Activated naive CD8-positive, alpha-beta T cell (primary cell): Measurements from ENCODE around the gene ZNF532.

ENCODE experiments used
- H3K27ac Mint-ChIP-seq: one replicate; pipeline ENCODE4 v1.8.0; 2021; ENCODE audit warnings: mixed read lengths
- H3K27me3 Mint-ChIP-seq: one replicate; pipeline ENCODE4 v1.8.0; 2021; ENCODE audit warnings: mixed read lengths
- H3K36me3 Mint-ChIP-seq: one replicate; pipeline ENCODE4 v1.8.0; 2021; ENCODE audit warnings: mixed read lengths
- H3K4me1 Mint-ChIP-seq: one replicate; pipeline ENCODE4 v1.8.0; 2021; ENCODE audit warnings: low read depth, mixed read lengths
- H3K4me3 Mint-ChIP-seq: one replicate; pipeline ENCODE4 v1.8.0; 2021; ENCODE audit warnings: mild to moderate bottlenecking, mixed read lengths
- H3K9me3 Mint-ChIP-seq: one replicate; pipeline ENCODE4 v1.8.0; 2021; ENCODE audit warnings: low read depth, mixed read lengths

ZNF532 gene

DNA sequence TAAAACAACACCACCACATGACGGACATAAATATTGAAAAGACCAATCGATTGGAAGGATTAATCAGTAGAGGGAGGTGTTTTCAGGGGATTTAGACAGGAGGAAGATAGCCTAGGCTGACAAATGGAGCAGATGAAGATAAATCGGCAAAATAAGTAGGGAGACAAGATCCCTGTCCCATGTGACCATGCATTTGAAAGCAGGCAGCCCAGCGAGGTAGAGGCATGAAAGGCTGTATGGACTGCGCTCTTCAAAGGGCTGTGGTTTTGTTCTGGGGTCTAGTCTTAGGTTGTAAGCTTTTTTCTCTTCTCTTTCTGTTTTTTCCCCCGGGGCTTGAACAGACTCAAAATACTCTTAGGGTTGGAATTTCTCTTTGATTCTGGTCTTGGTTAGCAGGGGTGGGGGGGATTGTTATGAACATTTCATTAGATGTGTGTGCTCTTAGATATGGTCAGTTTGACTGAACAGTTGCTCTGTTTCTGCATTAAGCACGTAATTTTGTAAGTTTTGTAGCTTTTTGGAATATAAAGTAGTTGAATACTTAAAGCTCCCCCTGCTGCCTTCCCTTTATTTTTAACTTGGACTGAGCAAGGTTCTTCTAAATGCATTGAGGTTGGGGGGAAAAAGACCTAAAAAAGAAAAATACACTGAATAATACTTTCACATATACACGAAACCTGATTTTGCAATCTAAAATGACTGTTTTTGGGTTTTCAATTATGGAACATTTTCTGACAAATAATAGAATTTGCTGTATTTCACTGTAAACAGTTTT lies 32.2 kb downstream of the ZNF532 start:
- Mint-ChIP-seq H3K36me3 (no peaks in the 10 kb centered on the region), H3K27me3 (peaks cover 11% of the 10 kb centered on the region), H3K4me1 (peaks cover 13% of the 10 kb centered on the region), H3K27ac (no peak overlapping the region), H3K9me3 (no peaks in the 10 kb centered on the region), H3K4me3 (no peak overlapping the region)

DNA sequence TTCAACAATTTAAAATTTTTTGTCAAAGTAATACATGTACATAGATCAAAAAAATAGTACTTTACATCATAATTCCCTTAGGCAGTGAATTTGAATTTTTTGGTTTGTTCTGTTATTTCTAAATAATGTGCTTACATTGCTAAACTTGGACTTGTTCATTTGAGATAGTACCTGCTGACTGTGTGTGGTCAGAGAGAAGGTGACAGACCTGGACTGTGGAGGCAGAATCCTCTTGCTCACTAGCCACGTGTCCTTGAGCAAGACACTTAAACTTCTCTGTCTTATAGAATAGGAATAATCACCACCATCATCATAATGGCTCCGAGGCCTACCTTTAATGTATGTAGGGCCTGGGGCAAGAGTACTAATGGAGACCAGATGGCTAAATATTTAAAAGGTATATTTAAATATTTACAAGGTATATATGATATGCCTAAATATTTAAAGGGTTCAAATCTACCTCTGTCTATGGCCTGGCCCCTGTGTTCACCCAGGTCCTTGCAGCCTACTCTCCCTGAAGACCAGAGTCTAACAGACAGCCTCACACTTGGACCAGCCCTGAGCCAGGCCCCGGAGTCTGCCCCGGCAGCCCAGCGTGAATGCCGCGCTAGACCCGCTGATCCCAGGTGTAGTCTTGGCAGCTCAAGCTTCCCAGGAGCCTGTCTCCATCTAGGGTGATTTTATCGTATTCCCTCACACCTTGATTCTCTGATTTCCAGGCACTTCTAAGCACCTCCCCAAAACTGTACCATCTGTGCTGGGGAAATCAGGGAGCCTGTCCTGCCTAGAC lies 33.5 kb downstream of the ZNF532 start:
- H3K36me3 Mint-ChIP-seq = no peaks in the 10 kb centered on the region
- H3K4me1 Mint-ChIP-seq = peaks cover 13% of the 10 kb centered on the region
- H3K27me3 Mint-ChIP-seq = peaks cover 11% of the 10 kb centered on the region
- H3K27ac Mint-ChIP-seq = no peak overlapping the region
- H3K9me3 Mint-ChIP-seq = no peaks in the 10 kb centered on the region
- H3K4me3 Mint-ChIP-seq = no peak overlapping the region

DNA sequence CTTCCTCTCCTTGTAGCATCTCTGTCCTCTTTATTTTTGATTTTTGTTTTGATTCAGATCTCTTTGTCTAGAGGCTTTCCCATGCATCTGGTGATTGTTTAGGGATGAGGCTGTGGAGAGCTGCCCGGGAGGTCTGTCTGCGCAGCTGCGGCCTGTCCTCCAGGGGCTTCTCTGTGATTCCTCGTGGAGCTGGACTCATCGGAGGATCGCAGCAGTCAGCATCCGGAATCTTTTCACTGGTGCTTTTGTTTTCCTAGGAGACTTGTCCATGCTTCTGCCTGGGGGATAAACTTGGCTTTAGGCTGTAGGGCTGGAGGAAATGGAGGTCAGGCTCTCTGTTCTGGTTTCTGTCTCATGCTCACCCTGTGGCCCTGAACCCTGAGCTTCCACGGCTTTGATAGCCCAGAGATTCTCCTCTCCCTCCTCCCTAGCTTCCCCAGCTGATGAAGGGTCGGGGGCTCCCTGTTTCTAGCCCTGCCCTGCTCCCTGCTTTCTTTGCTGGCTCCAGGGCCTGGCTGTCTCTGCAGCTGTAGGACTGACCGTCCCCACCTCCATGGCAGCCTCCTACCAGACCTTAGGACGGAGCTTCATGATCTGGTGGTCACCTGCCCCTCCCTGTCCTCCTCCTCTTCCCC lies 35.5 kb downstream of the ZNF532 start:
- peaks cover 12% of the 10 kb centered on the region for H3K27me3 Mint-ChIP-seq
- no peak overlapping the region for H3K27ac Mint-ChIP-seq
- H3K4me1 Mint-ChIP-seq = peaks cover 13% of the 10 kb centered on the region
- no peak overlapping the region for H3K4me3 Mint-ChIP-seq
- no peaks in the 10 kb centered on the region for H3K36me3 Mint-ChIP-seq
- H3K9me3 Mint-ChIP-seq = no peaks in the 10 kb centered on the region

DNA sequence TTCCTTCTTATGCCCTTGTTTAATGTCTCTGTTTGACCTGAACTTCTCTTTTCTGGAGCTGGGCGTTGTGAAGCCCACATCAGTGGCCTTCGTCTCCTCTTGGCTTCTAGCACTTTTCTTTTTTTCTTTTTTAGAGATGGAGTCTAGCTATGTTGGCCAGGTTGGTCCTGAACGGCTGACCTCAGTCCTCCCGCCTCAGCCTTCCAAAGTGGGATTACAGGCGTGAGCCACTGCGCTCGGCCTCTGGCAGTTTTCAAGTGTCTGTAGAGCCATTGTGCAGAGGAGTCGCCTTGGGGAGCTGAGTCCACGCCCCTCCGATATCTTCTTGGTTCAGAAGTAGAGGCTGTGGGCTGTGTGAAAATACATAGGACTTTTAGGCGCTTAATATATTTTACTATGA lies 36.5 kb downstream of the ZNF532 start:
- H3K4me3 Mint-ChIP-seq = no peak overlapping the region

DNA sequence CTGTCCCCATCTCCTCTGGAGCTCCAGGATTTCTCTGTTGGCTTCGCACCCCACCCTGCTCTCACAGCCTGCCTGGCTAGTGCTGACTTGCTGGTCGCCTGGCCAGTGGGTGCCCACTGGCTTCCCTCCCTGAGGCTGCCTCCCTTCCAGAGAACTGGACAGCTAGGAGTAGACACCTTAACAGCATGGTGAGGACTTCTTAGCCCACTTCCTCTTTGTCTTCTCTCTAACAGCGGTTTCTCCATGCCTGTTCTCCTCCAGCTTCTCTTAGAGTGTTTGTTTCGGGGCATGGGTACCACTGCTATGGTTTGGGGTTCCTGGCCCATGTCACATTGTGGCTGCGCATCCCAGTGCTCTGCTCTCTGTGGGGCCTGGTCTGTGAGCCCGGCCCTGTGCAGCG lies 37.1 kb downstream of the ZNF532 start:
- Mint-ChIP-seq H3K4me3 (no peak overlapping the region), H3K9me3 (no peaks in the 10 kb centered on the region), H3K27ac (no peak overlapping the region), H3K36me3 (no peaks in the 10 kb centered on the region), H3K27me3 (peaks cover 12% of the 10 kb centered on the region), H3K4me1 (peaks cover 4% of the 10 kb centered on the region)

More for the DNA sequence above, 36.5 kb downstream of the ZNF532 start:
- Mint-ChIP-seq H3K4me1 (peaks cover 10% of the 10 kb centered on the region), H3K27ac (no peak overlapping the region), H3K27me3 (peaks cover 12% of the 10 kb centered on the region), H3K36me3 (no peaks in the 10 kb centered on the region), H3K9me3 (no peaks in the 10 kb centered on the region)

DNA sequence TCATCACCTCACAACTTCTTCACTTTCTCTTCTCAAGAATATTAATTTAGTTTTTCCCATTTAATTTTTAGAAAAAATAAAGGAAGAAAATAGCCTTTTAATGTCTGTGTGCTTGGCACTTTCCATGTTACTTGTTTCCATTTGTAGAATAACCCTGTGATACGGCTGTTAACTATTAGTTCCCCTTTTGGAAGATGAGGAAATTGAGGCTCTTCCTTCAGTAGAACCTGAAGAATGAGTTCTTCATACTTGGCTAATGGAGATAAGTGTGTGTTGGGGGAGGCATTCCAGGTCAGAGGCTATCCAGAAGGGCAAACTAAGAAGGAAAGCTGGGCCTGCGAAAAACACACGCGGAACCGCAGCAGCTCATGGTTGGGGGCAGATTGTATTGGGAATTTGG lies 38.3 kb downstream of the ZNF532 start:
- Mint-ChIP-seq H3K4me3 (no peak overlapping the region), H3K9me3 (no peaks in the 10 kb centered on the region), H3K4me1 (no peaks in the 10 kb centered on the region), H3K36me3 (no peaks in the 10 kb centered on the region), H3K27ac (no peak overlapping the region), H3K27me3 (peaks cover 17% of the 10 kb centered on the region)

DNA sequence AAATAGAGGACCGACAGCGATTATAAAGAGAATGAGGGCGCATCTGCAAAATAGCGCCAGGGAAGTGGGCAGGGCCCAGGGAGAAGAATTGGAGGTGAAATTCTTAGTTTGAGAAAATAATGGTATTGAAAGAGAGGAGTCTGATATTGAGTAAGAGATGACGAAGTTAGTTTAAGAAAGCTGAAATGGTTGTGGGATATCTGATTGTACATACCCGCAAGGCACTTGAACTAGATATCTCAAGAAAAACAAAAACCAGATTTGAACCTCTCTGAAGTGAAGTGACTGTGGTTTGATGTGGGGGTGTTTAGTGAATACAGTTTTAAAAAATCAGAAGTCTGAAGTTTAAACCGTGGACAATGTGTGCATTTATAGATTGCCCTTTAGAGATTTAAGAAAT lies 38.9 kb downstream of the ZNF532 start:
- H3K4me3 Mint-ChIP-seq = no peak overlapping the region
- no peaks in the 10 kb centered on the region for H3K36me3 Mint-ChIP-seq
- H3K27ac Mint-ChIP-seq = no peak overlapping the region
- no peaks in the 10 kb centered on the region for H3K4me1 Mint-ChIP-seq
- peaks cover 20% of the 10 kb centered on the region for H3K27me3 Mint-ChIP-seq
- no peaks in the 10 kb centered on the region for H3K9me3 Mint-ChIP-seq

DNA sequence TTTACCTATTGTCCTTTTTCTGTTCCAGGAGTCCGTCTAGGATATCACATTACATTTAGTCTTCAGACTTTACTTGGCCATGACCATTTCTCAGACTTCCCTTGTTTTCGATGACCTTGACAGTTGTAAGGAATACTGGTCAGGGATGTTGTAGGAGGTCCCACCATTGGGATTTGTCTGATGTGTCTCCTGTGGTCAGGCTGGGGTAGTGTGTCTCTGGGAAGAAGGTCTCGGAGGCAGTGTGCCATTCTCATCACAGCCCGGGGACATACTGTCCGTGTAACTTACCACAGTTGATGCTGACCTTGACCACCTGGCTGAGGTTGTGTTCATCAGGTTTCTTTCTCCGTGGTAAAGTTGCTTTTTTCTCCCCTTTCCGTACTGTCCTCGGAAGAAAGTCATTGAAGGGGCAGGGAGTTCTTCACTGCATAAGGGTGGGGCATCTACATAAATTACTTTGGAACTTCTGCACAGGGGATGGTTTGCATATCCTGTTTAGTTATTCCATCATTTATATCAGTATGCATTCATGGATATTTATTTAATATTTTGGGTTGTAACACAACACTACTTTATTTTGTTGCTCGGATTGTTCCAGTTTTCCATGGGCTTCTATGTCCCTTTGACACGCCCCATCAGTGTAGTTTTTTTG lies 41.2 kb downstream of the ZNF532 start:
- Mint-ChIP-seq H3K36me3 (no peaks in the 10 kb centered on the region), H3K9me3 (no peaks in the 10 kb centered on the region), H3K27me3 (peaks cover 22% of the 10 kb centered on the region), H3K27ac (no peak overlapping the region), H3K4me3 (no peak overlapping the region), H3K4me1 (no peaks in the 10 kb centered on the region)

DNA sequence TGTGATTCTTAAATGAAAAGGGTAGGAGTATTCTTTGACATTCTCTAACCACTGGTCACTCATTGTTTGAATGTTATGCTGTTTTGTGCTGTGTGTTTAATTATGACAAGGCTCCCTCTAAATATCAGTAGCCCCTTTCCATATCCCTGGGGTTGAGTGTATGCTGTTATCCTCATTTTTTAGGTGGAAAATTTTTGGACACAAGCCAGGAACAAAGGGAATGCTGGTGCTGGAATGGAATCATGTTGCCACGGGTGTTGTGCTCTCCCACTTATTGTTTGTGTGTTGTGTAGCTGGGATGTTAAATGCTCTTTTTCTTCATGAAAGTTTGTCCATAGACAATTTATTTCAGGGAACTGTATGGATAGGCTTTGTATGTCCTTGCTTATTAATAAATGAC lies 43.3 kb downstream of the ZNF532 start:
- H3K4me3 Mint-ChIP-seq = no peak overlapping the region
- H3K36me3 Mint-ChIP-seq = no peaks in the 10 kb centered on the region
- H3K27me3 Mint-ChIP-seq = peaks cover 20% of the 10 kb centered on the region
- no peak overlapping the region for H3K27ac Mint-ChIP-seq
- H3K9me3 Mint-ChIP-seq = no peaks in the 10 kb centered on the region
- H3K4me1 Mint-ChIP-seq = no peaks in the 10 kb centered on the region

DNA sequence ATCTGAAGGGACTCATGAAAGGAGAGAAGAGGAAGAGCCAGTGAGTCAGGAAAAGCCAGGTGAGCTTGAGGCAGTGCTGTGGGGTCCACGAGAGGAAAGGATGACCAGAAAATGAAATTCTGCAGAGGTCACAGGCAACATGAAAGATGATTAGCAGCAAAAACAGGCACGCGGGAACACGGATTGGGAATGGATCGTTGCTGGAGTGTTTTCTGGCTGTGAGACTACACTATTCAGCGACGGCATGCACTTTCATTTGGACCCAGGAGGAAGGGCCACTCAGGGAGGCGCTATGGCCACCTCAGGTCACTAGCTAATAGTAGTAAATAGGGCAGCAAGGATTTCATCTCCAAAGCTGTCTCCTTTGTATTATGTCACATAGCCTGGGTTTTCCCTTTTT lies 44.8 kb downstream of the ZNF532 start:
- no peak overlapping the region for H3K4me3 Mint-ChIP-seq
- peaks cover 6% of the 10 kb centered on the region for H3K4me1 Mint-ChIP-seq
- H3K36me3 Mint-ChIP-seq = no peaks in the 10 kb centered on the region
- peaks cover 14% of the 10 kb centered on the region for H3K27me3 Mint-ChIP-seq
- no peaks in the 10 kb centered on the region for H3K9me3 Mint-ChIP-seq
- no peak overlapping the region for H3K27ac Mint-ChIP-seq

DNA sequence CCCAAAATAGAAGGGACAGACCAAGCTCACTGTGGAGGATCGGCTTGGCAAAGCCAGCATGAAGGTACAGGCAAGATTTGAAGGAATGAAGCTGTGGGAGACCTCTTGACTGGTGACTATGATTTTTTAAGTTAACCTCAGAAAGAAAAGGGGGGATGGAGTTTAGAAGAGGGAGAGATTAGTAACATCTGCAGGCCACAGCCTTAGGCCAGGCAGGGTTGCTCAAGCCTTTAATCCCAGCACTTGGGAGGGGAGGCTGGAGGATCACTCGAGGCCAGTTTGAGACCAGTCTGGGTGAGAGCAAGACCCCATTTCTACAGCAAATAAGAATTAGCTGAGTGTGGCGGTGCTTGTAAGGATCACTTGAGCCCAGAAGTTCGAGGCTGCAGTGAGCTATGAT lies 46.6 kb downstream of the ZNF532 start:
- H3K4me3 Mint-ChIP-seq = no peak overlapping the region
- no peak overlapping the region for H3K27ac Mint-ChIP-seq
- peaks cover 14% of the 10 kb centered on the region for H3K27me3 Mint-ChIP-seq
- H3K36me3 Mint-ChIP-seq = no peaks in the 10 kb centered on the region
- peaks cover 6% of the 10 kb centered on the region for H3K4me1 Mint-ChIP-seq
- H3K9me3 Mint-ChIP-seq = no peaks in the 10 kb centered on the region

DNA sequence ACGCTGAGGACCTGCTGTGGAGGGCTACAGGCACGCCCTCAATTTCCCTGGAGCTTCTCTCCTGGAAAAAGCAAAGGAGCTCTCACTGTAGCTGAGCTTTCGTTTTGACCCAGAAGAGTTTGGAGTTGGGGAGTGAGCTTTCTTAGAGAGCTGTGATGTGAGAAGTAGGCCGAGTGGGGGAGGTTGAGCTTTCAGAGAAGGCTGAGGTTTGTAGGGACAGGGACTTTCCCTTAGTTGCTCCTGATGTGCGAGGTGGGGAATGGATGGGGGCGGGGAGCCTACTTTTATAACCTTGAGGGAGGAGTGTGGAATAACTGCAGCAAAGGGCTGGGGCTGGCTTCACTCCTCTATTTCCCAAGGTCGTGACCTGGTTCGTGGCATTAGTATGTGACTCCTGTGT lies 47.1 kb downstream of the ZNF532 start:
- H3K27ac Mint-ChIP-seq = no peak overlapping the region
- H3K9me3 Mint-ChIP-seq = no peaks in the 10 kb centered on the region
- H3K27me3 Mint-ChIP-seq = peaks cover 17% of the 10 kb centered on the region
- H3K4me3 Mint-ChIP-seq = no peak overlapping the region
- no peaks in the 10 kb centered on the region for H3K36me3 Mint-ChIP-seq
- H3K4me1 Mint-ChIP-seq = peaks cover 6% of the 10 kb centered on the region

DNA sequence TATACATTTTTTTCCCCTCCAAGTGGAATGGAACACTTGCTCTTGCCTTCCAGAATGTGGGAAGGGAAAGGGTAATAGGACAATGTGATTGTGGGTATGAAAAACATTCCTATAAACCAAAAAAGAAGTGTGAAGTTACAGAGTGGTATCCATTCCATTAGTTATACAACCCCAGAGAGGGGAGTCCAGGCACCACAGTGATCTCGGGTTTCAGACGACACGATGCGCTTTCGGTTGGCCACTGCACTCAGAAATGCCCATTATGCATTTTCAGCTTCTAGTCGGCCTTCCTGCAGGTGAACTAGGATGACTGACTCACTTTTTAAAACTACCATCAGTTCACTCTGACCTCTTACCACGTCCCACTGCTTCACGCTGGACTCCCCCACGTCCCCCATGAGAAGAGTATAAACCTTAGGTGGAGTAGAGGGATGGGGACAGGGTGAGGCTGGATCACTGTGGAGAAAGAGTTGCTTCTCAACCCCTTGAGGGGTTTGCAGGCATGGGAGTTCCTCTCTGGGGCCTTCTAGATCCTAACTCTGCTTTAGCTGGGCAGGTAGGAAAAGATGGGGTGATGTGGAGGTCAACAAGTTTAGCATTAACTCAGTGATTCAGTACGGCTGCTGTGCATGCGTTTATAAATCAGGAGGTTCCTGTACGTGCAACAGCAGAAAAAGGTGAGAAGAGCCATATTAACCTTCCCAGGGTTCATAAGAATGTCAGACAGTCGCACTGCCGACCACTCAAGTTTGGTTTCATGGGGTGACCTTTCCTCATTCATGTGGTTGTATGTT lies 50.5 kb downstream of the ZNF532 start:
- Mint-ChIP-seq H3K27ac (no peak overlapping the region), H3K4me3 (no peak overlapping the region), H3K4me1 (peaks cover 6% of the 10 kb centered on the region), H3K9me3 (no peaks in the 10 kb centered on the region), H3K36me3 (no peaks in the 10 kb centered on the region), H3K27me3 (peaks cover 6% of the 10 kb centered on the region)

DNA sequence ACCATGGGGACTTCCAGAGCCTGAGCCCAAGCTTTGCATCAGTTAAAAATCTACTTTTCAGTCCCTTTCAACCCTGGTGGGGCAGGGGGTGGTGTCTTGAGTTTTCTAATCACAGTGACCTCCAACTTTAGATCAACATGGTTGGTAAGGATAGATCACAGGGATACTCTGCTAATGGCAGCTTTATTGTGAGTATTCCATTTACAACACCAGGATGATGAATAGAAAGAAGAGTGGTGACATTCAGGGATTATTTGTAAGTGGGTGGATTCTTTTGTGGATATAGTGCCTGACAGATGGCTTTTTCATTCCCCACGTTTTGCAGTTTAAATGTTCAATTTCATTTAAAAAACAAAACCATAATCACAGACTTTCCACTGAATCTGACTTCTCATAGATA lies 51.3 kb downstream of the ZNF532 start:
- H3K4me3 Mint-ChIP-seq = no peak overlapping the region
- H3K36me3 Mint-ChIP-seq = no peaks in the 10 kb centered on the region
- peaks cover 6% of the 10 kb centered on the region for H3K4me1 Mint-ChIP-seq
- no peaks in the 10 kb centered on the region for H3K9me3 Mint-ChIP-seq
- no peak overlapping the region for H3K27ac Mint-ChIP-seq
- peaks cover 6% of the 10 kb centered on the region for H3K27me3 Mint-ChIP-seq
